GM19099 (cell line): Measurements from ENCODE around the gene TMCC1.

Experiments used
- POLR2A ChIP-seq: IDR thresholded peaks from 3 replicates; pipeline ENCODE4 v1.6.1; 2011; ENCODE audit warnings: low read depth; ENCODE audit not compliant: insufficient read length; ENCODE audit errors: extremely low read depth

TMCC1 gene

DNA sequence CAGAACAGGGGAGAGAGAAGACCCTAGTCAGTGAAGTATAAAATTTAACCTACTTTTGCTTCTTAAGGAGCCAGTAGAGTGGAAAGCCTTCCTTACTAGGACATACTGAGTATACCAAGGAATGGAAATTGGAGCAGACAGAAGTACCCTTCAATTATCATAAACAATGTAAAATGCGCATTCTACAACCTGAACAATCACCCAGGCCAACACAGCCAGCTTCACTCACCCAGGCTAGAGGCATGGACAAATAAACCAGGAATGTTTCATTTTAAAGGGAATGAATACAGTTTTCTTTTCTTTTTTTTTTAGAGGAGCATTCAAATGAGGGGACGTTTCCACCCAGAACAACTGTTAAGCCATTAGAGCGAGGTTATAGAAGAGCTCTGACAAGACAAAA lies 245.1 kb downstream of the TMCC1 start:
- TF ChIP-seq POLR2A: no peak

- TF ChIP-seq POLR2A: no peak
These were observed 248.2 kb downstream of the TMCC1 start for GRCh38 chr3:129645286-129645685.

- no peak for TF ChIP-seq POLR2A
These were observed 248.7 kb downstream of the TMCC1 start for GRCh38 chr3:129644836-129645235.

- TF ChIP-seq POLR2A: no peak
These were observed 255.0 kb downstream of the TMCC1 start for GRCh38 chr3:129638481-129638880.

DNA sequence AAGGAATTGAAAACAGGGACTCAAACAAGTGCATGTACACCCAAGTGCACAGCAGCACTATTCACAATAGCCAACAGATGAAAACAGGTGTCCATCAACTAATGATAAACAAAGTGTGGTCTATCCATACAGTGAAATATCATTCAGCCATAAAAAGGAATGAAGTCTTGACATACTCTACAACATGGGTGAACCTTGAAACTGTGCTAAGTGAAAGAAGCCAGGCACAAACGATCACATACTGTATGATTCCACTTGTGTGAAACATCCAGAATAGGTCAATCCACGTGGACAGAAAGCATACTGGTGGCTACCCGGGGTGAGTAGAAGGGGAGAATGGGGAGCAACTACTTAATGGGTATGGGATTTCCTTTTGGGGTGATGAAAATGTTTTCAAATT lies 257.4 kb downstream of the TMCC1 start:
- TF ChIP-seq POLR2A: no peak

- no peak for TF ChIP-seq POLR2A
These were observed 257.9 kb downstream of the TMCC1 start for GRCh38 chr3:129635656-129636055.

GRCh38 chr3:129633751-129634481 lies 259.6 kb downstream of the TMCC1 start:
- no peak for TF ChIP-seq POLR2A

- TF ChIP-seq POLR2A: no peak
These were observed 260.5 kb downstream of the TMCC1 start for GRCh38 chr3:129632977-129633376.

DNA sequence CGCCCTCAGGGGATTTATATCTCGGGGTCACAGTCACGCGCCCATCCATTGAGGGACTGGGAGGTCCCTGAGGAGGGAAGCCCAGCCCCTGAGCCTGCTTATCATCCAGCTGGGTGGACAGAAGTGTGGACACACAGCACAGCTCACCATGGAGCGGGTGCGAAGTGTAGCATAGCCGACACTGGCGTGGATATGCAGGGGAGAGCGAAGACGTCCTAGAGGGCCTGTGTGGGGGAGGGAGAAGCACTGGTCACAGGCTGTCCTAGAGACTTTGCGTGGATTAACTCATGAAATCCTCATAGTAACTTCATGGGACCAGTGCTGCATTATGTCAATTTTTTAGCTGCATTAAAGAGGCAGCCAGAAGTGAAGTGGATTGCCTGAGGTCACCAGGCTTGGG lies 261.0 kb downstream of the TMCC1 start:
- no peak for TF ChIP-seq POLR2A

DNA sequence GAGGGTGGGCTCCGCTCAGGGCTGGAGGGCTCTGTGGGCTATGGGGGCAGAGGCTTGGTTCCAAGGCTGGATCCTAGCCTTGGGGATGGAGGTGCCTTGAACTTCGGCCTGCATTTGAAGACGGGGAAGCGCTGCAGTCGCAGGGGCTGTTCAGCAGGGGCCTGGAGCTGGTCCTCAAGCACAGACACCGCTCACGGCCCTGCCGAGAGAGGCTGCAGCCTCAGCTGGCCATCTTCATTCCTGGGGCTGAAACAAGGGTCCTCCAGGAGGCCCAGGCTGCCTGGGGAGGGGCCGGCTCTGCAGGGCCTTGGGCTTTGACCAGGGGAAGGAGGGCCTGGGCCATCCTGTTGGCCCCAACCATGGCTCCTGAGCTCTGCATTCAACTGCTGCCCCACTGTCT lies 261.5 kb downstream of the TMCC1 start:
- no peak for TF ChIP-seq POLR2A

DNA sequence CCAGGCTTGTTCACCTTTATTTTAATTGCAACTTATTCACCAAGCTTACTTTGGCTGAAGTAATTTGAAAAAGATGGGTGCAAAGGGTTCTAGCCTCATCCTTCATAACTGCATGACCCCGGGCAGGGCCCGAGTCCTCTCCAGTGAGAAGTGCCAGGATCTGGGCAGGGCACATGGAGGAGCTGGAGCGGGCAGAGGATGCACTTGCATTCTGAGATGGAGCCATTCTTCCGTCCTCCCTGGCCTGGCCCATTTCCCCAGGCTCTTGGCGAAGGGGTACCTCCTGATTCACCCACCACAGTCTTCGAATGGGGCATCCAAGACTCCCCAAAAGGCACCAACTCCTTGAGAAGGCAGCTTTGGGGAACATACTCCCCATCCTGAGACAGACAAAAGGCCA lies 264.5 kb downstream of the TMCC1 start:
- no peak for TF ChIP-seq POLR2A

GRCh38 chr3:129628169-129628522 lies 265.4 kb downstream of the TMCC1 start:
- no peak for TF ChIP-seq POLR2A

DNA sequence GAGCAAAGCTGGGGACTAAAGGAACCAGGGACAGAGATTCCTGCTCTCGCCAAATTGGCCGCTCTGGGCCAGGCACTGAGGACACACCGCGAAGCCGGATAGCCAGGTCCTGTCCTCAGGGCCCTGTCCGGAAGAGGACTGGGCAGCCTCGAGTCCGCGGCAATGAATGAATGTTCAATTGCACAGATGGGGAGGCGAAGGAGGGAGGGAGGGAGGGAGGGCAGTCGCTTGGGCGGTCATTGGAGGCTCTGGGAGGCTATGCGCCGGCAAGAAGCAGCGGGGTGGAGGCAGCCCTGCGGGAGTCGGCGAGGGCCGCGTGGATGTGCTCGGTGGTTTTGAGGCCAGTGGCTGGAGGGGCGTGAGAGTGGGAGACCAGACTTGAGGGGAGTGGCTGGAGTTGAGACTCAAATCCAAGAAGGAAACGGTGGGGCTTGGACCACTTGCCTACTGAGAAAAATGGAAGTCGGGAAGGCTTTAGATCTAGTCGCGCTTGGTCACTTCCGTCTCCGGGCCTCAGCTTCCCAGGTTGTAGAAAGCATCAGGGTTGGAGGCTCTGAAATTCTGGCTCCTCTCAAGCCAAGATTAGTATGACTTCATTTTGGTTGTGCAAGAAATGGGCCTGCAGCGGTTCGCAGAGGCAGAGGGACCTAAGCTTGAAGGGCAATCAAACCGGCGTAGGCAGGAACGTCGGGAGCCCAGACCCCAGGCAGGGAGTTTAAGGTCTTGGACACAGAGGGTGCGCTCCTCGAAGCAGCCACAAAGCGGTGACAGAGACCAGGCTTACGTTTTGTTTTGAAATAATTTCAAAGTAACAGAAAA lies 266.0 kb downstream of the TMCC1 start:
- TF ChIP-seq POLR2A: no peak

GRCh38 chr3:129626744-129627349 lies 266.7 kb downstream of the TMCC1 start:
- peak; percentile 74 for TF ChIP-seq POLR2A

GRCh38 chr3:129625072-129625874 lies 268.2 kb downstream of the TMCC1 start:
- TF ChIP-seq POLR2A: no peak
